CD14-positive monocyte (primary cell): ENCODE results near the gene HIBADH. TPM values are rescaled to one million over a fixed set of nuclear protein-coding genes. Genes with fewer than 3 reads are reported as not detected.

Source experiments
- DNase-seq, 3 donors: peaks; one replicate each; pipeline ENCODE4 v3.0.0-alpha.2; 2011 to 2022
- H2AFZ ChIP-seq: 2 replicates; pipeline ENCODE4 v1.6.0; 2012; ENCODE audit warnings: mild to moderate bottlenecking, low read depth, low read length, inconsistent platforms; ENCODE audit not compliant: insufficient read depth, poor library complexity, severe bottlenecking
- H3K27ac ChIP-seq, 2 donors: 1 replicate in 1 of 2; 2 replicates in 1 of 2; pipeline ENCODE4 v1.5.1; 2012 to 2013; ENCODE audit warnings: low read length in 2 of 2, control low read depth in 1 of 2, inconsistent platforms in 1 of 2, low read depth in 1 of 2, mild to moderate bottlenecking in 1 of 2
- H3K27me3 ChIP-seq, 2 donors: one replicate each; pipeline versions ENCODE4 v1.6.0 to v1.6.1; 2011 to 2013; ENCODE audit warnings: low read length in 2 of 2; ENCODE audit not compliant: control insufficient read depth in 2 of 2, insufficient read depth in 2 of 2
- H3K36me3 ChIP-seq, 2 donors: replicated peaks in 1 of 2; 1 replicate in 1 of 2; 2 replicates in 1 of 2; pipeline versions ENCODE4 v1.5.1 to v1.6.1; 2012 to 2013; ENCODE audit warnings: low read length in 2 of 2, control low read depth in 1 of 2, inconsistent platforms in 1 of 2, mild to moderate bottlenecking in 1 of 2; ENCODE audit not compliant: insufficient read depth in 2 of 2, control insufficient read depth in 1 of 2
- H3K4me1 ChIP-seq, 2 donors: 1 replicate in 1 of 2; 2 replicates in 1 of 2; pipeline versions ENCODE4 v1.5.1 to v1.6.1; 2012 to 2013; ENCODE audit warnings: low read length in 2 of 2, control low read depth in 1 of 2, inconsistent platforms in 1 of 2, mild to moderate bottlenecking in 1 of 2, moderate library complexity in 1 of 2; ENCODE audit not compliant: insufficient read depth in 2 of 2, control insufficient read depth in 1 of 2
- H3K4me2 ChIP-seq: replicated peaks from 2 replicates; pipeline ENCODE3; 2012; ENCODE audit warnings: low read length, moderate library complexity, mild to moderate bottlenecking; ENCODE audit not compliant: poor library complexity, severe bottlenecking; ENCODE audit errors: extremely low read depth
- H3K4me3 ChIP-seq, 3 experiments: fragments of 200-600 bp in 1 of 3; sonication (generic) in 1 of 3; replicated peaks in 1 of 3; 1 replicate in 2 of 3; 2 replicates in 1 of 3; pipeline ENCODE4 v1.5.1; 2011 to 2013; ENCODE audit warnings: low read length in 3 of 3, mild to moderate bottlenecking in 3 of 3, control low read depth in 2 of 3, low read depth in 2 of 3, inconsistent platforms in 1 of 3, moderate library complexity in 1 of 3
- H3K79me2 ChIP-seq: 2 replicates; pipeline ENCODE4 v1.6.0; 2012; ENCODE audit warnings: mild to moderate bottlenecking, control low read depth, inconsistent platforms, low read length, moderate library complexity; ENCODE audit not compliant: insufficient read depth
- H3K9ac ChIP-seq: 2 replicates; pipeline ENCODE4 v1.6.0; 2017; ENCODE audit warnings: low read length, mild to moderate bottlenecking; ENCODE audit not compliant: insufficient read depth, poor library complexity, severe bottlenecking
- H3K9me3 ChIP-seq, 2 donors: replicated peaks in 1 of 2; 1 replicate in 1 of 2; 2 replicates in 1 of 2; pipeline versions ENCODE4 v1.5.1 to v1.6.1; 2012 to 2013; ENCODE audit warnings: low read length in 2 of 2, control low read depth in 1 of 2; ENCODE audit not compliant: control insufficient read depth in 1 of 2, insufficient read depth in 1 of 2
- H4K20me1 ChIP-seq: 2 replicates; pipeline ENCODE4 v1.6.0; 2012; ENCODE audit warnings: mild to moderate bottlenecking, low read length, control low read depth, moderate library complexity; ENCODE audit not compliant: insufficient read depth
- H3K27ac Mint-ChIP-seq, 7 donors: one replicate each; pipeline ENCODE4 v1.8.0; 2020; ENCODE audit warnings: mild to moderate bottlenecking in 7 of 7, mixed read lengths in 7 of 7, moderate library complexity in 6 of 7, inconsistent platforms in 2 of 7
- H3K27me3 Mint-ChIP-seq, 3 donors: one replicate each; pipeline ENCODE4 v1.8.0; 2021 to 2022; ENCODE audit warnings: low read depth in 3 of 3, mild to moderate bottlenecking in 3 of 3, mixed read lengths in 3 of 3, moderate library complexity in 3 of 3, inconsistent platforms in 1 of 3
- H3K36me3 Mint-ChIP-seq, 2 donors: one replicate each; pipeline ENCODE4 v1.8.0; 2020; ENCODE audit warnings: mixed read lengths in 2 of 2, inconsistent platforms in 1 of 2, mild to moderate bottlenecking in 1 of 2
- H3K4me1 Mint-ChIP-seq: one replicate; pipeline ENCODE4 v1.8.0; 2020; ENCODE audit warnings: mild to moderate bottlenecking, mixed read lengths
- H3K4me3 Mint-ChIP-seq, 2 donors: one replicate each; pipeline ENCODE4 v1.8.0; 2020; ENCODE audit warnings: mild to moderate bottlenecking in 2 of 2, mixed read lengths in 2 of 2, moderate library complexity in 1 of 2
- H3K9me3 Mint-ChIP-seq, 7 donors: one replicate each; pipeline ENCODE4 v1.8.0; 2020 to 2022; ENCODE audit warnings: mixed read lengths in 7 of 7, mild to moderate bottlenecking in 6 of 7, moderate library complexity in 6 of 7, inconsistent platforms in 2 of 7
- WGBS: methylation state at CpG from one replicate; pipeline ENCODE4 v1.1.5; 2013; ENCODE audit warnings: missing lambda C conversion rate; ENCODE audit not compliant: insufficient coverage; 5-methylcytosine and 5-hydroxymethylcytosine counted together
- intact Hi-C, 2 donors: fragments of 100-400 bp; cut with micrococcal nuclease; formaldehyde crosslinking; loops; one replicate each; pipeline versions ENCODE4 v1.15.0 to v1.15.1; 2023
- polyA plus RNA-seq, 3 donors: library from polyadenylated mRNA; depleted of rRNA in 1 of 3; unstranded in 2 of 3; stranded (reverse) in 1 of 3; fragments of 300-500 nt in 2 of 3; fragments of >200 nt in 1 of 3; fragmentation: Illumina TruSeq in 2 of 3; gene quantifications; 1 replicate in 2 of 3; 2 replicates in 1 of 3; pipeline ENCODE4 v1.2.3, GENCODE V29; 2012 to 2021
- TF ChIP-seq, protein P1 (sequence below): fragments of 200-600 bp; IDR thresholded peaks from one replicate; pipeline ENCODE4 v1.8.0; 2022; ENCODE audit warnings: antibody characterized with exemption, mild to moderate bottlenecking

Gene HIBADH
- polyA plus RNA-seq, 3 donors: 8.9 to 29.1 (median 26.5) TPM

DNA sequence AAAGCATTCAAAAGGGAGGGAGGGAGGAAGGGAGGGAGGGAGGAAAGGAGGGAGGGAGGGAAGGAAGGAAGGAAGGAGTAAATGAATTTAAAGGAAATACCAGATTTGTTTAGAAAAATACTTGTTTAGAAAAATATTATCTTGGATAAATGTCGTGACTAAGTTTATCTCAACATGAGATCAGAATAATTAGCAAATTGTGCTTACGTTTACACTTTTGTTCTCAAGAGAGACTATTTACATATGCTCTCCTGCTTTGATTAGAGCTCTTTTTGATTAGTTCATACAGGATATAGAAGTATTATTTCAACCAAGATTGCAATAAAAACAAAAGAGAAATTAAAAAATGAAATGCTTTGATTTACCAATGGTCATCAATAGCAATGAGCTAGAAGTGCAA, 186.2 kb downstream of the HIBADH start:
- no peaks in the 10 kb centered on the region for H3K4me1 ChIP-seq
- TF ChIP-seq, protein P1, sequence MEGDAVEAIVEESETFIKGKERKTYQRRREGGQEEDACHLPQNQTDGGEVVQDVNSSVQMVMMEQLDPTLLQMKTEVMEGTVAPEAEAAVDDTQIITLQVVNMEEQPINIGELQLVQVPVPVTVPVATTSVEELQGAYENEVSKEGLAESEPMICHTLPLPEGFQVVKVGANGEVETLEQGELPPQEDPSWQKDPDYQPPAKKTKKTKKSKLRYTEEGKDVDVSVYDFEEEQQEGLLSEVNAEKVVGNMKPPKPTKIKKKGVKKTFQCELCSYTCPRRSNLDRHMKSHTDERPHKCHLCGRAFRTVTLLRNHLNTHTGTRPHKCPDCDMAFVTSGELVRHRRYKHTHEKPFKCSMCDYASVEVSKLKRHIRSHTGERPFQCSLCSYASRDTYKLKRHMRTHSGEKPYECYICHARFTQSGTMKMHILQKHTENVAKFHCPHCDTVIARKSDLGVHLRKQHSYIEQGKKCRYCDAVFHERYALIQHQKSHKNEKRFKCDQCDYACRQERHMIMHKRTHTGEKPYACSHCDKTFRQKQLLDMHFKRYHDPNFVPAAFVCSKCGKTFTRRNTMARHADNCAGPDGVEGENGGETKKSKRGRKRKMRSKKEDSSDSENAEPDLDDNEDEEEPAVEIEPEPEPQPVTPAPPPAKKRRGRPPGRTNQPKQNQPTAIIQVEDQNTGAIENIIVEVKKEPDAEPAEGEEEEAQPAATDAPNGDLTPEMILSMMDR: no peak
- DNase-seq: no peak
- no peak overlapping the region for H3K4me2 ChIP-seq
- no peak overlapping the region for H3K4me3 Mint-ChIP-seq
- no peaks in the 10 kb centered on the region for H4K20me1 ChIP-seq
- no peak overlapping the region for H3K9ac ChIP-seq
- H3K36me3 ChIP-seq: no peaks in the 10 kb centered on the region
- H3K9me3 ChIP-seq: no peaks in the 10 kb centered on the region
- H3K27me3 Mint-ChIP-seq: peaks cover 12 to 26% (median 19%) of the 10 kb centered on the region in 3 donors
- H3K79me2 ChIP-seq: no peaks in the 10 kb centered on the region
- H3K36me3 Mint-ChIP-seq: no peaks in the 10 kb centered on the region
- H3K27me3 ChIP-seq: peaks cover 0 to 5% of the 10 kb centered on the region in 2 donors
- no peak overlapping the region for H3K27ac ChIP-seq
- H3K4me1 Mint-ChIP-seq: no peaks in the 10 kb centered on the region
- WGBS: no CpG with 5 or more reads among the region's 2 CpGs
- H2AFZ ChIP-seq: no peak overlapping the region
- no peak overlapping the region for H3K27ac Mint-ChIP-seq
- peaks cover 0 to 5% (median 3%) of the 10 kb centered on the region in 7 donors for H3K9me3 Mint-ChIP-seq
- intact Hi-C loops: no loop called here
- H3K4me3 ChIP-seq: no peak overlapping the region

Other genes with a start within 250 kb of the HIBADH start
- 100 to 1,000 TPM in 1 of 3 donors, 10 to 100 TPM in 2; 62.6 to 106 (median 85.3) TPM for gene TAX1BP1, start 77.3 kb upstream of the HIBADH start, polyA plus RNA-seq